Measurements from ENCODE around the gene TBC1D9.
A peak's percentile ranks its signal among the peaks of the same experiment; 100 is the strongest.

The TBC1D9 gene

DNA sequence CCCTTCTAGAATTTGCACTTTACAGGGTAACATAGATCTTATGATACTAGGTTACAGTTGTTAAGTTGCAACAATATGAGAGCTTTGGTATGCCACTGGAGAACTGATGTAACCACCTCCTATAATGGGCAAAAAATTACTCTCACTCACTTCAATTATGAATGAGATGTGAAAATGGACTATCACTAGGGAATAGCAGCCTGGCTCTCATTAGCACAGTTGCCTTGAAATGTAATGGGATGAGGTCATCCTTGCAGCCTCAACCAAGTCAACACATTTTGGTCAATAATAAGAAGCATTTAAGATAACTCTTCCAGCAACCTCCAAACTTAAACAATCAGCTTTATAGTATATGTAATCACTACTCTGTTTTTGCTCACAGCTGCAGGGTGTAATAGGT, 69.4 kb downstream of the TBC1D9 start (continued):
- TF ChIP-seq ZNF24 (tag by site-specific recombination; IDR thresholded peaks at IDR 0.05) (peak; percentile 68; the same call in 1 of the 2 replicates), TRIM28 (IDR thresholded peaks at IDR 0.05; ENCODE audit: borderline replicate concordance, low read length) (peak; percentile 16; the same call in 1 of the 2 replicates), ZNF426 (tag by site-specific recombination; IDR thresholded peaks at IDR 0.05) (no peak), ZSCAN16 (tag by site-specific recombination; IDR thresholded peaks at IDR 0.05) (no peak), ZNF16 (tag by site-specific recombination; IDR thresholded peaks at IDR 0.05; ENCODE audit: low read depth) (no peak), ZNF585B (tag by site-specific recombination; IDR thresholded peaks at IDR 0.05) (no peak), KLF9 (tag by site-specific recombination; IDR thresholded peaks at IDR 0.05; ENCODE audit: low read depth) (no peak), GLI2 (tag by site-specific recombination; IDR thresholded peaks at IDR 0.05; ENCODE audit: borderline replicate concordance, low read depth) (peak; percentile 58; the same call in 1 of the 2 replicates), ZNF629 (tag by site-specific recombination; IDR thresholded peaks at IDR 0.05) (peak; percentile 81), SP3 (tag by site-specific recombination; IDR thresholded peaks at IDR 0.05) (no peak), ZNF266 (tag by site-specific recombination; IDR thresholded peaks at IDR 0.05; ENCODE audit: low read depth) (no peak), ZNF146 (tag by site-specific recombination; IDR thresholded peaks at IDR 0.05) (no peak), ZNF132 (tag by site-specific recombination; IDR thresholded peaks at IDR 0.05; ENCODE audit: borderline replicate concordance) (no peak), ZNF561 (tag by site-specific recombination; IDR thresholded peaks at IDR 0.05; ENCODE audit: borderline replicate concordance) (no peak), GLI4 (tag by site-specific recombination; IDR thresholded peaks at IDR 0.05) (no peak), ZNF677 (tag by site-specific recombination; IDR thresholded peaks at IDR 0.05) (no peak), ZNF366 (tag by site-specific recombination; conservative IDR thresholded peaks at IDR 0.05) (peak; percentile 83), EGR2 (tag by site-specific recombination; IDR thresholded peaks at IDR 0.05; ENCODE audit: low read depth) (no peak), ZFP3 (tag by site-specific recombination; IDR thresholded peaks at IDR 0.05; ENCODE audit: low read depth) (no peak), ZNF600 (tag by site-specific recombination; IDR thresholded peaks at IDR 0.05) (peak; percentile 83), ZBTB48 (tag by site-specific recombination; IDR thresholded peaks at IDR 0.05) (no peak), ZBTB8A (tag by site-specific recombination; IDR thresholded peaks at IDR 0.05) (no peak), ZNF558 (tag by site-specific recombination; IDR thresholded peaks at IDR 0.05) (peak; percentile 40; the same call in 1 of the 2 replicates), ZNF626 (tag by site-specific recombination; IDR thresholded peaks at IDR 0.05) (no peak), ZNF248 (tag by site-specific recombination; IDR thresholded peaks at IDR 0.05) (no peak), ZNF768 (tag by site-specific recombination; IDR thresholded peaks at IDR 0.05) (no peak), PRDM1 (tag by site-specific recombination; IDR thresholded peaks at IDR 0.05) (peak; percentile 90), ZNF169 (tag by site-specific recombination; IDR thresholded peaks at IDR 0.05) (no peak), ZNF670 (tag by site-specific recombination; IDR thresholded peaks at IDR 0.05; ENCODE audit: low read depth) (no peak)
- TF ChIP-seq, protein P1, sequence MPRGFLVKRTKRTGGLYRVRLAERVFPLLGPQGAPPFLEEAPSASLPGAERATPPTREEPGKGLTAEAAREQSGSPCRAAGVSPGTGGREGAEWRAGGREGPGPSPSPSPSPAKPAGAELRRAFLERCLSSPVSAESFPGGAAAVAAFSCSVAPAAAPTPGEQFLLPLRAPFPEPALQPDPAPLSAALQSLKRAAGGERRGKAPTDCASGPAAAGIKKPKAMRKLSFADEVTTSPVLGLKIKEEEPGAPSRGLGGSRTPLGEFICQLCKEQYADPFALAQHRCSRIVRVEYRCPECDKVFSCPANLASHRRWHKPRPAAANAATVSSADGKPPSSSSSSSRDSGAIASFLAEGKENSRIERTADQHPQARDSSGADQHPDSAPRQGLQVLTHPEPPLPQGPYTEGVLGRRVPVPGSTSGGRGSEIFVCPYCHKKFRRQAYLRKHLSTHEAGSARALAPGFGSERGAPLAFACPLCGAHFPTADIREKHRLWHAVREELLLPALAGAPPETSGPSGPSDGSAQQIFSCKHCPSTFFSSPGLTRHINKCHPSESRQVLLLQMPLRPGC (tag by site-specific recombination; IDR thresholded peaks at IDR 0.05): peak; percentile 85
- TF ChIP-seq, protein P2, sequence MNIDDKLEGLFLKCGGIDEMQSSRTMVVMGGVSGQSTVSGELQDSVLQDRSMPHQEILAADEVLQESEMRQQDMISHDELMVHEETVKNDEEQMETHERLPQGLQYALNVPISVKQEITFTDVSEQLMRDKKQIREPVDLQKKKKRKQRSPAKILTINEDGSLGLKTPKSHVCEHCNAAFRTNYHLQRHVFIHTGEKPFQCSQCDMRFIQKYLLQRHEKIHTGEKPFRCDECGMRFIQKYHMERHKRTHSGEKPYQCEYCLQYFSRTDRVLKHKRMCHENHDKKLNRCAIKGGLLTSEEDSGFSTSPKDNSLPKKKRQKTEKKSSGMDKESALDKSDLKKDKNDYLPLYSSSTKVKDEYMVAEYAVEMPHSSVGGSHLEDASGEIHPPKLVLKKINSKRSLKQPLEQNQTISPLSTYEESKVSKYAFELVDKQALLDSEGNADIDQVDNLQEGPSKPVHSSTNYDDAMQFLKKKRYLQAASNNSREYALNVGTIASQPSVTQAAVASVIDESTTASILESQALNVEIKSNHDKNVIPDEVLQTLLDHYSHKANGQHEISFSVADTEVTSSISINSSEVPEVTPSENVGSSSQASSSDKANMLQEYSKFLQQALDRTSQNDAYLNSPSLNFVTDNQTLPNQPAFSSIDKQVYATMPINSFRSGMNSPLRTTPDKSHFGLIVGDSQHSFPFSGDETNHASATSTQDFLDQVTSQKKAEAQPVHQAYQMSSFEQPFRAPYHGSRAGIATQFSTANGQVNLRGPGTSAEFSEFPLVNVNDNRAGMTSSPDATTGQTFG (tag by site-specific recombination; IDR thresholded peaks at IDR 0.05; ENCODE audit: borderline replicate concordance): no peak
- TF ChIP-seq, protein P3, sequence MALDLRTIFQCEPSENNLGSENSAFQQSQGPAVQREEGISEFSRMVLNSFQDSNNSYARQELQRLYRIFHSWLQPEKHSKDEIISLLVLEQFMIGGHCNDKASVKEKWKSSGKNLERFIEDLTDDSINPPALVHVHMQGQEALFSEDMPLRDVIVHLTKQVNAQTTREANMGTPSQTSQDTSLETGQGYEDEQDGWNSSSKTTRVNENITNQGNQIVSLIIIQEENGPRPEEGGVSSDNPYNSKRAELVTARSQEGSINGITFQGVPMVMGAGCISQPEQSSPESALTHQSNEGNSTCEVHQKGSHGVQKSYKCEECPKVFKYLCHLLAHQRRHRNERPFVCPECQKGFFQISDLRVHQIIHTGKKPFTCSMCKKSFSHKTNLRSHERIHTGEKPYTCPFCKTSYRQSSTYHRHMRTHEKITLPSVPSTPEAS (tag by site-specific recombination; IDR thresholded peaks at IDR 0.05): no peak
- TF ChIP-seq, protein P4, sequence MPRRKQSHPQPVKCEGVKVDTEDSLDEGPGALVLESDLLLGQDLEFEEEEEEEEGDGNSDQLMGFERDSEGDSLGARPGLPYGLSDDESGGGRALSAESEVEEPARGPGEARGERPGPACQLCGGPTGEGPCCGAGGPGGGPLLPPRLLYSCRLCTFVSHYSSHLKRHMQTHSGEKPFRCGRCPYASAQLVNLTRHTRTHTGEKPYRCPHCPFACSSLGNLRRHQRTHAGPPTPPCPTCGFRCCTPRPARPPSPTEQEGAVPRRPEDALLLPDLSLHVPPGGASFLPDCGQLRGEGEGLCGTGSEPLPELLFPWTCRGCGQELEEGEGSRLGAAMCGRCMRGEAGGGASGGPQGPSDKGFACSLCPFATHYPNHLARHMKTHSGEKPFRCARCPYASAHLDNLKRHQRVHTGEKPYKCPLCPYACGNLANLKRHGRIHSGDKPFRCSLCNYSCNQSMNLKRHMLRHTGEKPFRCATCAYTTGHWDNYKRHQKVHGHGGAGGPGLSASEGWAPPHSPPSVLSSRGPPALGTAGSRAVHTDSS (tag by site-specific recombination; IDR thresholded peaks at IDR 0.05): no peak
- TF ChIP-seq, protein P5, sequence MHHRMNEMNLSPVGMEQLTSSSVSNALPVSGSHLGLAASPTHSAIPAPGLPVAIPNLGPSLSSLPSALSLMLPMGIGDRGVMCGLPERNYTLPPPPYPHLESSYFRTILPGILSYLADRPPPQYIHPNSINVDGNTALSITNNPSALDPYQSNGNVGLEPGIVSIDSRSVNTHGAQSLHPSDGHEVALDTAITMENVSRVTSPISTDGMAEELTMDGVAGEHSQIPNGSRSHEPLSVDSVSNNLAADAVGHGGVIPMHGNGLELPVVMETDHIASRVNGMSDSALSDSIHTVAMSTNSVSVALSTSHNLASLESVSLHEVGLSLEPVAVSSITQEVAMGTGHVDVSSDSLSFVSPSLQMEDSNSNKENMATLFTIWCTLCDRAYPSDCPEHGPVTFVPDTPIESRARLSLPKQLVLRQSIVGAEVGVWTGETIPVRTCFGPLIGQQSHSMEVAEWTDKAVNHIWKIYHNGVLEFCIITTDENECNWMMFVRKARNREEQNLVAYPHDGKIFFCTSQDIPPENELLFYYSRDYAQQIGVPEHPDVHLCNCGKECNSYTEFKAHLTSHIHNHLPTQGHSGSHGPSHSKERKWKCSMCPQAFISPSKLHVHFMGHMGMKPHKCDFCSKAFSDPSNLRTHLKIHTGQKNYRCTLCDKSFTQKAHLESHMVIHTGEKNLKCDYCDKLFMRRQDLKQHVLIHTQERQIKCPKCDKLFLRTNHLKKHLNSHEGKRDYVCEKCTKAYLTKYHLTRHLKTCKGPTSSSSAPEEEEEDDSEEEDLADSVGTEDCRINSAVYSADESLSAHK (tag by site-specific recombination; IDR thresholded peaks at IDR 0.05): no peak

Measured in HEK293 (cell line).